Activated T-cell treated with anti-CD3 and anti-CD28 coated beads for 24 hours (primary cell): Measurements from ENCODE around the gene DOK7.
"Not testable (repeated sequence)": the region's sequence is repeated elsewhere in the genome, so short reads cannot be mapped to it uniquely, and the experiment has no call there.

Experiments
- DNase-seq: peaks from one replicate; pipeline ENCODE4 v3.0.0-alpha.2; 2020; ENCODE audit warnings: low read depth

DOK7 gene

DNA sequence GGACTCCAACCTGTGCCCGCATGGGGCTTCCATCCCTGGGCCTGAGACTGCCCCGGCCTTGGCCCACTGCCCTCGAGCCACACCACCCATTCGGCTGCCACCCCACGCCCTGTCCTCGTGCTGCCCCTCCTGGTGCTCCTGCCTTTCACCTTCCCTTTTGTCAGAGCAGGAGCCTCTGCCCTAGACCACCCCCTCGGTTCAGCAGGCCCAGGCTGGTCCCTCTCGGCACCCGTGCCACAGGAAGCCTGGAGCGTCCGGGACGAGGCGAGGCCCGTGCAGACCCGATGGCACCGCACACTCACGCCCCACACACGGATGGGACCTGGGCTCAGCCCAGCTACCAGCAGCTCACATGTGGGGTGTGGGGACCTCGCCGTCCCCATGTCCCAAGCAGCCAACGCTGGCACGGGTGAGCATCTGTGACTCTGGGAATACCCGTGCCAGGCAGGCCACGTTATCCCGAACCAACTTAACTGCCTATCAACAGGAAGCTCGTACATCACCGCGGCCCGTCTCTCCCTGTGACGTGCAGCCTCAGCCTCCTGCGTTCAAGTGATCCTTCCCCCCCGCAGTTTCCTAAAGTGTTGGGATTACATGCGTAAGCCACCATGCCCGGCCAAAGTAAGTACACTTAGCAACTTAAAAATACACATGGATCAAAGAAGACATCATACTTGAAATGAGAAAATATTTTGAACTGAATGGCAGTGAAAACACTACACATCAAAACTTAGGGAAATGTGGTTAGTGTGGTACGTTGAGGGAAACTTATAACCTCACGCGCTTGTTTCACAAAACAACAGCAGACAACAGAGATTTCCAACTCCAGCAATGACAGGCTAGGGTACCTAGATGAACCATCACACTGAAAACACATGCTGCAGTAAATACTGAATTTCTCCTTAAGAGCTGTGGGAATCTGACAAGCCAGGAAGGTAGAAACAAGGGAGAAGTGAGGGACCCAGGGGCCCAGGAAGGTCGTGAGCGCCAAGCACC, 40.1 kb downstream of the DOK7 start:
- no peak for DNase-seq

DNA sequence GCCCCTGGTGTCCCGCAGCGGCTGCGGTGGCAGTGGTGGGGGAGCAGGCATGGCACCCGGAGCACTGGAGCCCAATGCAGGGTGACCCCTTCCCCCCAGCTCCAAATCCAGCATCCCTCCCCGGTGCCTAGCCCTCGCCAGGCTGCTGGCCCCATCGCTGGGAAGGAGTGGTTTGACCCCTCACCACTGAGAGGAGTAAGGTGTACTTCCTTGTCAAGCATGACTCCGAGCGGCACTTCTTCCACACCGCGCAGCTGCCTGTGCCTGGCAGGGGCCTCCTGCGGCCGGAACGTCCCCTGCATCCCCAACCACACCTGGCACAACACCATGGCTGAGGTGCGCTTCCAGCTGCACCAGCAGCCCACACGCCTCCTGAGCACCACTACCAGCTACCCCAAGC, 42.1 kb downstream of the DOK7 start:
- DNase-seq = no peak

DNA sequence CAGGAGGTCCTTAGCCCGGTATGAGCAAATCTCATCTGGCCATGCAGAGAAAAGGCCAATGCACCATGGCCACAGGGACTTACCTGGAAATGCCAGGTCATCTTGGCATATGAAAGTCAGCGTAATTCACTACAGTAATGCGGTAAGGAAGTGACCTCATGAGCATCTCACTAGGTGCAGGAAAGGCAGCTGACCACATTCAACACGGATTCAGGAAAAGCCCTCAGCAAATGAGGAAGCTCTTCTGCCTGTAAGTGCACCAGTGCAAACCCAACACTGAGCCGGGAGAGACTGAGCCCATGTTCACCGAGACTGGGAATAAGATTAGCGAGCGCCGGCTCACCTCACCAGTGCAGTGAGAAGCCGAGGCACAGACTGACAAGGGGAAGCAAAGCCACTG, 45.4 kb downstream of the DOK7 start:
- DNase-seq = no peak

DNA sequence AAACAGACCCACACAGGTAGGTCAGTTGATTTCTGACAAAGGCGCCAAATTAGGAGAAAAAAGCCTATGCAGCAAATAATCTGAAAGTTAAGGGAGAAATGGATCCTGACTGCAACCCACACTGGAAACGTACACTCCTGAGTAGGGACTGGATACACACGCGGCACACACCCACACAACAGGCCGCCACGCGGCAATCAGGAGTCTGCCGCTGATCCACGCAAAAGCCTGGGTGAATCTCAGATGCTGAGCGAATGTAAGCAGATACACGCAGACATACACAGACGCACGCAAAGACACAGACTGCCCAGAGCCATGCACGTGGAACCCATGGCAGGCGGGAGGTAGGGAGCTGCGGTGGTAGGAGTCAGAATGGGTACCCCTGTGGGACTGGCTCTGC, 47.4 kb downstream of the DOK7 start:
- no peak for DNase-seq

DNA sequence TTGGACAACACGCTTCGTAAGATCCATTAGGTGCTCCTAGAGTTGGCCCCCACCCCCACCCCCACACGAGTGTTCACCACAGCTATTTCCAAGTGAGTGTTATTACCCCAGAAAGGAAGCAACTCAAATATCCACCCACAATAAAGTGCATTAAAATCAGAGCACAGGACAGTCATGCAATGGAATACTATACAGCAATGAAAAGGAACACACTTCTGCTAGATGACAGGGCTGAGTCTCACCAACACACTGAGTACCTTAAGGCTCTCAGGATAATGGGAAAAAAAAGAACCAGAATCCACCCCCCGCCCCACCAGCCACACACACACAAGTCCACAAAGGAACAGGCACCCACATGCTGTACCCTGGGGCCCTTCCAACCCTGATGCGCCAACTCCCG, 48.1 kb downstream of the DOK7 start:
- DNase-seq = no peak

DNA sequence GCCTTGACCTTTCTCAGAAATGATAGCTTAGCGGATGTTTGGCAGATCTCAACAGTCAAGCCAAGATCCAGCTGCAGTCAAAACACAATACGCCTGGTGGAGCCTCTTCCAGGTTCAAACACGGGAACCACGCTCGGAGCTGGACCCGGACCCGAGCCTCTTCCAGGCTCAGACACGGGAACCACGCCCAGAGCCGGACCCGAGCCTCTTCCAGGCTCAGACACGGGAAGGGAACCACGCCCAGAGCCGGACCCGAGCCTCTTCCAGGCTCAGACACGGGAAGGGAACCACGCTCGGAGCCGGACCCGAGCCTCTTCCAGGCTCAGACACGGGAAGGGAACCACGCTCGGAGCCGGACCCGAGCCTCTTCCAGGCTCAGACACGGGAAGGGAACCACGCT, 48.5 kb downstream of the DOK7 start:
- not testable (repeated sequence) for DNase-seq

DNA sequence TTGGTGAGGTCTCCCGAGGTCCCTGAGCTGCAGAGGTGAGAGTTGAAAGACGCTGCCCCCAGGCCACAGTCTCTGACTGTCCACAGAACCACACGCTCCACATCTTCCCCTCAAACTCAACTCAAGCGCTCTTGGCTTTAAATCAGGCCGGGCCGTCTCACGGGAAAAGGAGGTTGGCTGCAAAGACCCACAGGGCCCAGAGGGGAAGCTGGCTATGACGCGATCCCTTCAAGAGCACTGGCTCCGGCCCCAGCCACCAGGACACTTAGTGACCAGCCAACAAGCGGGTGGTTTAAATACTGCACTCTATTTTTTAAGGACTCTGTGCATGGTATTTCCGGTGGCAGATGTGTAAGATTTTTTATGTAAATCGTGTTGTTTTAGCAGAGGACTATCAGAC, 49.2 kb downstream of the DOK7 start:
- no peak for DNase-seq

DNA sequence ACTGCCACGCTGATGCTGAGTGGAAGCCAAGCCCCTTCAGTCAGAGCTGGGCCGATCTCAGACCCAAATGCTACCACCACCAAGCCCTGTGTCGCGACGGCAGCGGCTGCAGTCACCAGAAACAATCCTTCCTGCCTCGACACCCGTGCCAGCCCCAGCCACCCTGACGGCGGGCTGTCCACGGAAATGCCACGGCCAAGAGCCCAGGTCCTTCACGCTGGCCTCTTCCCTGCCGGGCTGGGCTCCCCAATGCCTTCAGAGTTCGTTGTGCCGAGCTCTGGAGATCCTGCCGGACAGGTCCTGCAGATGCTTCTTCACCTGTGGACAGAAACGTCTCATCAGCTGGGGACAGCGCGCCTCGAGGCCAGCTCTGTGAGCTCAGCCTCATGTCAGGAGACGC, 49.6 kb downstream of the DOK7 start:
- DNase-seq = no peak

DNA sequence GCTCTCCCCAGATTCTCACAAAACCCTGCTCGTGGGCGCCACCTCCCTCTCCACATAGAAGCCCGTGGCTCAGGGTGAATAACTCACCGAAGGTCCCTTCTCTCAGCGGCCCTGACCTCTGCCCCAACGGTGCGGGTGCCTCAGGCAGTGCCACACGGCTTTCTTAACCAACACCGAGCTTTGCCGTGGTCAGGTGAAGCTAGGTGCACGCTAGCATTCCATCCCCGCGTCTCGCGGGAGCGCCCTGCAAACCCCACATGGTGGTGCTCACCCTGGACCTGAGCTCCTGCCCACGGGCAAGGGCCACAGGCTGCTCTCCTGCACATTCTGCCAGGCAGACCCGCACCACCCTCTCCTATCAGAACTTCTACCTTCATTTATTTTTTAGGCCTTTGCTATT, 50.7 kb downstream of the DOK7 start:
- no peak for DNase-seq

DNA sequence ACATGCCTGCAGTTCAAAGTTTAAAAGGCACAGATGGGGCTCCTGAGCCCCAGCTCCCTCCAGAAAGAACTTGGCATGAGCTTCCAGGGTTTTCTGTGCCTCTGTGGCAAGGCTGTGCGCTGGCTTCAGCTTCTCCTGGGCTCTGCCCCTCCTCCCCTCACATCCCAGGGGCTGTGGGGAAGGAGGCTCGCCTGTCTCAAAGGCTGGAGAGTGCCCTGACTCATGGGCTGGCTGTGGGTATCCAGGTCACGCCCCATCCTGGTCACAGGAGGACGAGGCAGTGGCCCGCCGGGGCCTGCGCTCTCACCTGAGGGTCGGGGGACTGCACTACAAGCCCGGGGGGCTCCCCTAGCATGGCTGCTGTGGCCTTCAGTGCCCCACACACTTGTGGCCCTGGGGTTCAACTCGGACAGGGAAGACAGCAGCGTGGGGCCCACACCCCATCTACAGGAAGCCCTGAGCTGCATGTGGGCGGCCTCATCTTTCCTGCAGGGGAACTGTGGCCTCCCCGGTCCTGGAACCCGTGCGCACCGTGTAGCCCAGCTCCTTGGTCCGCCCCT, 51.2 kb downstream of the DOK7 start:
- DNase-seq = no peak

DNA sequence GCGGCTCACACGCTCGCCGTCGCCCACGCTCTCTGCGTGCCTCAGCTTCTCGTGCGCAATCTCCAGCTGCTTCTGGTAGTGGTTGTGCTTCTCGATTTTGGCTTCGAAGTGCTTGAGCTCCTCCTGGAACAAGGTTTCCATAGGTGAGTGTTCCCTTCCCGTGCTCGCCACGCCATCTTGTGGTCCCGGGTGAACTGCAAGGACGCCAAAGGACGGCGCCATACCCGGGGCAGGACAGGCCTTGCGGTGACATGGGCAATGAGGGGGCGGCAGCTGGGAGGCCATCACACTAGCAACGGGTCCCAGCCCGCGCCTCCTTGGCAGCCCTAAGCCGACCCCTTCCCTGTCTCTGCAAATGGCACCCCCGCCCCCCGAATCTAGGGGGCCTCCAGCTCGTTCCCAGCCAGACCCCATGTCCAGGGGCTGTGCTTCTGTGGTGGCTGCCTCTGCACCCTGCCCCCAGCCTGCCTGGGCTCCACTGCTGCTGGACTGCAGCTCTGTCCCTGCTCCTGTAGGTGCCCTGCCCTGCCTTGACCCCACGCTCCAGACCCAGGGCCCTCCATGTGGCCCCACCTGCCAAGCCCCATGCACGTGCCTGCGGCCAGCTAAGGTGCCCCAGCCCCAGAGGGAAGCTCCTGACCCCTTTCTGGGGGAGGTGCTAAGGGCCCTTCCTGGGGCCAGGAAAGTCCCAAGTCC, 51.8 kb downstream of the DOK7 start:
- DNase-seq = no peak

DNA sequence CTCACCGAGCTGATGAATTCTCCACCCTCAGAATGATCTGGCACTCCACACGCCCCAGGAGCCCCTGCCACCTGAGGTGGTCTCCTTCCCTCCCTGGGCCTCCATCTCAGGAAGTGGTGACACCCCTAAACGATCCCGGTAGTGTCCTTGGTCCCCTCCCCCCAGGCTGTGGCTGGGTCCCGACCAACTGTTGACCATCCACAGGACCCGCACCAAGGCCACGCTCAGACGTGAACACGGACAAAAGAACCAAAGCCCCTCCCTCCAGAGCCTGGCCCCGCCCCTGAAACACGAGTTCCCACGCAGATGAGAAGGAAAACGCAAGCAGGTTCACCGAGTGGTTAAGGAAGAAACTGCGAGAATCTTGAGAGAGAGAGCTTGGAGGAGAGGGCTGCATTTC, 52.5 kb downstream of the DOK7 start:
- no peak for DNase-seq

DNA sequence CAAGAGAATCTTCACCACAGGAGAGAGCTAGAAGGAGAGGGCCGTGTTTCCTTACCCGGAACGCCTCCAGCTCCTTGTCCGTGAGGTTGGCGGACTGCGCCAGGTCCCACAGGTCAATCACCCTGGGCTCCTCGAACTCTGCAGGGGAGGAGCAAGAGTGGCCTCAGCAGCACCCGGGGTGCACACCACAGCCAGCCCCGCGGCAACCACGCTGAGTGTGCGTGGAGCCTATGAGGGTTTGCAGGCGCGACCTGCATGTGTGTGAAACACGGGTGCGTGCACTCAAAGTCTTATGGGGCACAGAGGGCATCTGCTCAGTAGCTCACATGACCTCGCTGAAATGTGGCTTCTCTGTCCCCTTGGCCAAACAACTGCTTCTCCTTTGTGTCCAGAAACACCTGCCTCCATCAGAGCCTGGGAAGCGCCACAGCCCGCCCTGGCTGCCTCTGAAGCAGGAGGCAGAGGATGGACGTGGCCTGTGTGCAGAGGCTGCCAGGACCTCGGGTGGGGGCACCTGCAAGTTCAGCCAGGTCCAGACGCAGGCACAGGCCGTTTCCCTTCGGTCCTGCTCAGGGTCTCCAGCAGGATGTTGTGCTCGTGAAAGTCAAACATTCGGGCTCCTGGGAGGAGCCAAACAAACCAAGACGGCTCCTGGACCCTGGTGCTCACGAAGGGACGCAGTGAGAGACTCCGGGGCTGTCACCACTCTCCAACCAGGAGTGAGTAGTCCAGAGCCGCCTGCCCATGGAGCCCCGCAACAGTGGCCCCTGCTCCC, 53.1 kb downstream of the DOK7 start:
- DNase-seq = no peak

DNA sequence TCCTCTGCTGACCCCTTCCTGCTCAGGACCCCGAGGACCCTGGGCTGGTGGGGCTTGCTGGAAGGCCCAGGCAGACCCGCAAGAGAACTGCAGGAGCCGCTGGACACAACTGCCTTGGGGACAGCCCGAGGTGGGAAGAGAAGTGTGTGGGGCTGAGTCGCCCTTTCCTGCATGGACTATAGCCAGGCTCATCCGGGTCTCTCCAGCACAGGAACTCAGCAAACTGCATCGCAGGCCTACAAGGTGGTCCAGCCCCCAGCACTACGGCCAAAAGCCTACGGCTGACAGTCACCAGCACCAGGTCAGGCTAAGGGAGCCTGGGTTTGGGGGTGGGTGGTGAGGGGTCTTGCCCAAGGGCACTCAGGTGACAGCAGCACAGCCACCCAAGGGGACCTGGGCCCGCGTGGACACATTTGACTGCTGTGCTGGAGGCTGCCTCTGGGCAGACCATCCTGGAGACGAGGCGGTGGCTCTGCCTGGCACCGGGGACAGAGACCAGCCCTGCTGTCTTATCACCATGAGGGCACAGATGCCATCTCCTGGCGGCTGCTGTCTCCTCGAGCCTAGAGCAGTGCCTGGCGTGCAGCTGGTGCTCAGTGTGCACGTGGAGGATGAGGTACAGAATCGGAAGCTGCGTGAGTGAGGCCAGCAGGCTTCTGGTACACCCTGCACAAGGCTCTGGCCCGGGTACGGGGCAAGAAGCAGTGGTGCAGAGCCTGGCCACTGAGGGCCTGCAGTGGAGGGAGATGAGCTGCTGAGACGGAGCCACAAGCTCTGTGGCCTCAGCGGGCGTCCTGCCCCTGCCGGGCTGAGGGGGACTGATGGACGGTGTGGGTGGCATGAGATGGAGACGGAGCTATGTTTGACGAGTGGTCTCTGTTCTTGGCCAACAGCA, 54.0 kb downstream of the DOK7 start:
- no peak for DNase-seq

DNA sequence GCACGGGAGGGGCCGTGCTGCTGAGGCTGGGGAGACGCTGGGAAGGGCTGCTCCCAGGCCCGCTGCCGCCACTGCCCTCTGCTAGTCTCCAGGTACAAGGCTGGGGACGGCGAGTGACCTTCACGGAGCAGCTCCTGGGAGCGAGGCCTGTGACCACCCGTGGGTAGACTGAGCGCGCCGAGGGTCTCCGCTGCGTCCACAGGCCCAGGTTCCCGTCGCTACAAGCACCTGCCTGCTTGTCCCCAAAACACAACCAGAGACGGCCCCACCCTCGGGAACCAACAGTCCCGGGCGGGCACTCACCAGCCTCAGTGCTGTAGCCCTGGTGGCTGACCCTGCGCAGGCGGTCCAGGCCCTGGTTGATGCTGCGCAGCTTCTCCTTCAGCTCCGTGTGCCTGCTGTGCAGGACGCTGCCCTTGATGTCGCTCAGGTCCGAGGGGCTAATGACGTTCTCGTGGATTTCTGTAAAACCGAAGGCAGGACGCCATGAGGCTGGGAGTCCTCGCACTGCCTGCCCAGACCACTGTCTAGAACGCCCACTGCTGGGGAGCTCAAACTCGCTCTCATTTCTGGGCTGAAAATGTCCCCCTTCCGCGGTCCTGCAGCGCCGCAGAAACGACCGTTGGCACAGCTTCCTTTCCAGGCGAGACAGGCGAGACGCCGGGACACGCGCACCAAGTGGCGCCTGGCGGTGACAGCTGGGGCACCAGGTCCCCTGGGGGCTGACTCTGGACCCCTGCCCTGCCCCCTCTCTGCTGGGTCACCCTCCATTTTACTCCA, 54.8 kb downstream of the DOK7 start:
- no peak for DNase-seq

DNA sequence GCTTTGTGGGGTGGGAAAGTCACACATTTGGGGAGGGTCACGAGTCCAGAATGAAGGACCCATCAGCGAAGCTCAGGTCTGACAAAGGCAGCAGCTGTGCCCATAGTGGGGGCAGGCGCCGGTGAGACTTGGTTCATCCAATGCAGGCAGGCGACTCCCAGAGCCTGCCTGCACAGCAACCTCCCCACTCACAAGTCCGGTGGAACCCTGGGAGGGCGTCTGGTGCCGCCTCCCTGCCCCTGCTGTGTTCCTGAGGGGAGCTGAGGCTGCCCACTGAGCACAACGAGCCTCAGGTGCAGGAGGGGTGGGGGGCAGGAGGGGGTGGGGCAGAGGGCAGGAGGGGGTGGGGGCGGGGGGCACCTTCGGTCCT, 55.4 kb downstream of the DOK7 start:
- DNase-seq = no peak

DNA sequence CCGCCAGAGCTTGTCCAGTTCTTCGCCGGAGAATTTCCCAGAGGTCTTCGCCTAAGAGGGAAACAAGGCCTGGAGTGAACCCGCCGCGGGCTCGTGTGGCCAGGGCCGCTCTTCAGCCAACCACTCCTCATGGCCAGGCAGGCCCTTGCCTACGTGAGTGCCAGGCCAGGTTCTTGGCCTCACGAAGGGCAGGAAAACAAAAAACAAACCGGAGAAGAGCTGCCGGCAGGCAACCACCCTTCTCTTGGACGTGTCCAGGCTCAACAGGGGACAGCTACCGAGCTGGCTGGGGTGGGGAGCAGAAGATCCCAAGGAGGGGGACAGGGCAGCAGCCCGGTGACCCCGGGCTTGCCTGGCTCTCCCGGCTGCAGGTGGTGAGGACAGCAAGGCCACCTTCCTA, 55.8 kb downstream of the DOK7 start:
- DNase-seq = no peak

DNA sequence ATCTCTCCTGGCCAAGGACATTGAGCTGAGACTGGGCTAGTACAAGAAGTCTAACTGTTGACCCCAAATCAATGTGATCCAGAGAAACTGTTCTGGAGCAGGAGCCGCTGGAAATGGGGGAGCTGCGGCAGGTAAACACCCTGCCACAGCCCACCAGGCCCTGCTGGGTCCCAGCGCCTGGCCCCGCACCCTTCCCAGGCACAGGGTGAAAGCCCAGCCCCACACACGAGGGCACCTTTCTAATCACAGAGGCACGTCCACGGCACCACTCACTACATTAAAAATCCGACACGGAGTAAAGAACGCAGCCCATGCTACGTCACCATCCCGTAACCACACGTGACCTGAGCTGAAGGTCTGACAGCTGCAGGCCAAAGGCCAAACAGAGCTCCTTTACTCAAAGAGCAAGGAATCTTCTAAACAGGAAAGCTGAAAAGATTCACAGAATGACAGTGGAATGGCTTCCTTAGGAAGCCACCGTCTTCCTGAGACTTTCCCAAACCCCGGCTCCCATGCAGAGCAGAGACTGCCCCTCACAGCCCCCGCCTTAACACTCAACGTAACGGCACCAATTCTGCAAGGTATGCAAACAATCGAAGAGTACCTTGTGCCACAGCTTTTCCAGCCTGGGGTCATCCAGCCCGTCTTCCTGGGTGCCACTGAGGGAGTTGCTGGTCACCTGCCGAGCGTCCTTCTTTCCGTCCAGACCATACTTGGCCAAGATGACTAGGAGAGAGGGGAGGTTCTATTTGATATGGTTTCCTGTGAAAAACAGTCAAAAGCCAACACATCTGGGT, 56.6 kb downstream of the DOK7 start:
- DNase-seq = no peak

DNA sequence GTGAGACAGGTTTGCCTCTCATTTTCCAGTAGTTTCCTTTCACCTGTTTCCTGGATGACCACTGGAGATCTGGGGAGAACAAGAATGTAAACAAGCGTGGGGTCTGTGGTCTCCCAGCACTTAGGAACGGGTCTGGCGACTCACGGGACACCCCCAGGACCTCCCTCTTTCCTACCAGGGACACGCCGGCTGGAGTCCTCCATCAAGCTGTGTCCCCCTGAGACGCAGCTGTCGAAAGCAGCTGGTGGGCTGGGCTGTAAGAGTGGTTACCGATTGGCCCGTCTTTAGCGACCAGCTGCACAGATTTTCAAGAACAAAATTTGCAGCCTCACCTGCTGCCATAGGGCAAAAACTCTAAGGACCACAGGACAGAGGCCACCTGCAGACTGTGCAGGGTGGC, 57.2 kb downstream of the DOK7 start:
- no peak for DNase-seq
